Lower leg skin (tissue), 4 donors: Measurements from ENCODE around the gene SLC35D1. TPM values are rescaled to one million over a fixed set of nuclear protein-coding genes. Genes with fewer than 3 reads are reported as not detected.

ENCODE experiments used
- DNase-seq, 2 donors: peaks; one replicate each; pipeline ENCODE4 v3.0.0-alpha.2; 2019; ENCODE audit warnings: low spot score in 2 of 2
- H3K4me3 ChIP-seq: fragments of 200-600 bp; sonication (generic); 2 replicates; pipeline ENCODE4 v1.5.1; 2017; ENCODE audit warnings: mild to moderate bottlenecking, low read depth; ENCODE audit not compliant: poor library complexity, severe bottlenecking
- CTCF ChIP-seq, 3 donors: fragments of 450-650 bp; IDR thresholded peaks; one replicate each; pipeline ENCODE4 v1.5.1; 2016; ENCODE audit warnings: antibody characterized with exemption in 3 of 3, mild to moderate bottlenecking in 3 of 3, moderate library complexity in 2 of 3
- POLR2A ChIP-seq, 2 donors: fragments of 450-650 bp; IDR thresholded peaks; one replicate each; pipeline ENCODE4 v1.6.1; 2016 to 2017; ENCODE audit warnings: antibody characterized with exemption in 2 of 2, mild to moderate bottlenecking in 1 of 2, moderate library complexity in 1 of 2
- WGBS, 2 donors: methylation state at CpG; one replicate each; pipeline ENCODE4 v1.1.5; 2018; 5-methylcytosine and 5-hydroxymethylcytosine counted together
- intact Hi-C: fragments of 100-400 bp; cut with DNase I; formaldehyde crosslinking; loops from one replicate; pipeline ENCODE4 v1.15.0; 2023; ENCODE audit warnings: low total_unique reads
- total RNA-seq, 4 donors: library from RNA; depleted of rRNA; stranded (reverse); fragments of >200 nt; gene quantifications; one replicate each; pipeline ENCODE4 v1.1.0, GENCODE V29; 2016

SLC35D1 gene
- total RNA-seq, 4 donors from 2014 or later: 11.4 to 13.6 (median 12.5) TPM

- WGBS, 2 donors: 96 to 100% methylated on average over 1 of the region's 1 CpG
- DNase-seq: no peak
- intact Hi-C loops: no loop called here
- H3K4me3 ChIP-seq: no peak overlapping the region
- TF ChIP-seq CTCF (IDR thresholded peaks at IDR 0.05) (no peak), POLR2A (IDR thresholded peaks at IDR 0.05) (no peak)
Measured at GRCh38 chr1:67029472-67029871, 24.5 kb downstream of the SLC35D1 start.

- TF ChIP-seq CTCF (IDR thresholded peaks at IDR 0.05) (no peak), POLR2A (IDR thresholded peaks at IDR 0.05) (no peak)
- no peak overlapping the region for H3K4me3 ChIP-seq
- WGBS, 2 donors: 34 to 66% methylated on average over 2 of the region's 2 CpGs
- no peak for DNase-seq
- intact Hi-C loops: no loop called here
Measured at GRCh38 chr1:67020765-67021164, 33.2 kb downstream of the SLC35D1 start.

- 90% methylated on average over 2 of the region's 2 CpGs for WGBS, 2 donors
- TF ChIP-seq POLR2A (IDR thresholded peaks at IDR 0.05) (no peak), CTCF (IDR thresholded peaks at IDR 0.05) (no peak)
- no peak overlapping the region for H3K4me3 ChIP-seq
- intact Hi-C loops: no loop called here
- no peak for DNase-seq
Measured at GRCh38 chr1:67020304-67020703, 33.6 kb downstream of the SLC35D1 start.

- TF ChIP-seq POLR2A (IDR thresholded peaks at IDR 0.05) (no peak), CTCF (IDR thresholded peaks at IDR 0.05) (no peak)
- 19 to 30% methylated on average over 1 of the region's 1 CpG for WGBS, 2 donors
- DNase-seq: no peak
- H3K4me3 ChIP-seq: no peak overlapping the region
- intact Hi-C loops: no loop called here
Measured at GRCh38 chr1:67019600-67020136, 34.3 kb downstream of the SLC35D1 start.

GRCh38 chr1:67019121-67019520 lies 34.8 kb downstream of the SLC35D1 start:
- DNase-seq: no peak
- no peak overlapping the region for H3K4me3 ChIP-seq
- TF ChIP-seq CTCF (IDR thresholded peaks at IDR 0.05) (no peak), POLR2A (IDR thresholded peaks at IDR 0.05) (no peak)
- intact Hi-C loops: no loop called here
- WGBS, 2 donors: 96 to 97% methylated on average over 4 of the region's 4 CpGs

- WGBS, 2 donors: 88 to 90% methylated on average over 2 of the region's 2 CpGs
- no peak for TF ChIP-seq POLR2A (IDR thresholded peaks at IDR 0.05)
- TF ChIP-seq CTCF (IDR thresholded peaks at IDR 0.05): no peak
- no peak overlapping the region for H3K4me3 ChIP-seq
- intact Hi-C loops: no loop called here
- DNase-seq: no peak
Measured at GRCh38 chr1:67018574-67018973, 35.4 kb downstream of the SLC35D1 start.
